IMR-90 (cell line): ENCODE measurements around the gene DPCD. TPM values are rescaled to one million over a fixed set of nuclear protein-coding genes. Genes with fewer than 3 reads are reported as not detected.

Source experiments
- ATAC-seq: fragments of 200-7000 bp; cut with Tn5 transposase; 2 replicates; pipeline ENCODE4 v1.9.1; 2020; ENCODE audit warnings: low read depth, mild to moderate bottlenecking, moderate library complexity
- BruUV-seq: library from RNA; stranded (reverse); fragments of 400-500 nt; replicated peaks from 2 replicates; lab custom pipeline; 2021; lab: Mats Ljungman, UMichigan
- CTCF ChIA-PET: fragments of 300-600 bp; formaldehyde crosslinking; extraction: SDS; loops from one replicate; lab custom pipeline; 2021; ENCODE audit warnings: antibody characterized with exemption; lab: Yijun Ruan, JAX
- POLR2A ChIA-PET: fragments of 300-600 bp; sonication (Branson Sonifier 250); formaldehyde crosslinking; loops from one replicate; lab custom pipeline; 2022; ENCODE audit warnings: antibody characterized with exemption; ENCODE audit not compliant: unreplicated experiment; lab: Charles Lee
- DNase-seq: peaks from one replicate; pipeline ENCODE4 v3.0.0; 2013
- H2AFZ ChIP-seq: replicated peaks from 2 replicates; pipeline ENCODE3; 2013; ENCODE audit warnings: low read length, mild to moderate bottlenecking; ENCODE audit not compliant: poor library complexity
- H2AK5ac ChIP-seq: 2 replicates; pipeline ENCODE4 v1.6.1; 2013; ENCODE audit warnings: low read depth, low read length, inconsistent platforms
- H2AK9ac ChIP-seq: replicated peaks from 2 replicates; pipeline ENCODE3; 2013; ENCODE audit warnings: mild to moderate bottlenecking, low read depth, low read length, moderate library complexity; ENCODE audit not compliant: poor library complexity
- H2BK120ac ChIP-seq: 2 replicates; pipeline ENCODE4 v1.6.1; 2013; ENCODE audit warnings: low read depth, low read length, inconsistent platforms
- H2BK15ac ChIP-seq: 3 replicates; pipeline ENCODE4 v1.6.1; 2013; ENCODE audit warnings: low read depth, low read length, inconsistent platforms
- H2BK20ac ChIP-seq: 2 replicates; pipeline ENCODE4 v1.6.1; 2013; ENCODE audit warnings: low read depth, mild to moderate bottlenecking, inconsistent platforms, low read length, moderate library complexity
- H2BK5ac ChIP-seq: 2 replicates; pipeline ENCODE4 v1.6.1; 2013; ENCODE audit warnings: mild to moderate bottlenecking, low read depth, low read length, inconsistent platforms; ENCODE audit not compliant: poor library complexity, severe bottlenecking
- H3K14ac ChIP-seq: replicated peaks from 2 replicates; pipeline ENCODE4 v1.6.1; 2013; ENCODE audit warnings: low read depth, low read length, inconsistent platforms
- H3K18ac ChIP-seq: 2 replicates; pipeline ENCODE4 v1.6.1; 2013; ENCODE audit warnings: low read depth, low read length, control low read depth
- H3K23ac ChIP-seq: 2 replicates; pipeline ENCODE4 v1.6.1; 2013; ENCODE audit warnings: low read depth, low read length, inconsistent platforms
- H3K27ac ChIP-seq: 2 replicates; pipeline ENCODE4 v1.5.1; 2013; ENCODE audit warnings: mild to moderate bottlenecking, control low read depth, low read length; ENCODE audit not compliant: insufficient read depth
- H3K27me3 ChIP-seq: 2 replicates; pipeline ENCODE4 v1.6.1; 2013; ENCODE audit warnings: low read length; ENCODE audit not compliant: control insufficient read depth, insufficient read depth
- H3K36me3 ChIP-seq: 2 replicates; pipeline ENCODE4 v1.6.1; 2013; ENCODE audit warnings: low read length, mixed read lengths; ENCODE audit not compliant: control insufficient read depth, insufficient read depth
- H3K4ac ChIP-seq: 2 replicates; pipeline ENCODE4 v1.6.1; 2013; ENCODE audit warnings: low read depth, low read length, inconsistent platforms
- H3K4me1 ChIP-seq: 2 replicates; pipeline ENCODE4 v1.6.1; 2013; ENCODE audit warnings: low read length, mixed read lengths; ENCODE audit not compliant: control insufficient read depth, insufficient read depth
- H3K4me2 ChIP-seq: 2 replicates; pipeline ENCODE4 v1.6.1; 2013; ENCODE audit warnings: low read depth, mild to moderate bottlenecking, control low read depth, low read length, moderate library complexity
- H3K4me3 ChIP-seq: 2 replicates; pipeline ENCODE4 v1.5.1; 2013; ENCODE audit warnings: low read depth, mild to moderate bottlenecking, control low read depth, low read length, moderate library complexity; ENCODE audit not compliant: insufficient read depth
- H3K56ac ChIP-seq: 2 replicates; pipeline ENCODE4 v1.6.1; 2013; ENCODE audit warnings: low read length, inconsistent platforms; ENCODE audit not compliant: insufficient read depth; ENCODE audit errors: extremely low read depth
- H3K79me1 ChIP-seq, 2 experiments: 2 replicates each; pipeline ENCODE4 v1.6.1; 2013; ENCODE audit warnings: low read length in 2 of 2, inconsistent platforms in 1 of 2, low read depth in 1 of 2
- H3K9ac ChIP-seq: 2 replicates; pipeline ENCODE4 v1.6.1; 2013; ENCODE audit warnings: low read depth, low read length, control low read depth
- H3K9me1 ChIP-seq: 2 replicates; pipeline ENCODE4 v1.6.1; 2013; ENCODE audit warnings: low read length, inconsistent platforms; ENCODE audit not compliant: insufficient read depth
- H3K9me3 ChIP-seq: 2 replicates; pipeline ENCODE4 v1.6.1; 2013; ENCODE audit warnings: low read length; ENCODE audit not compliant: control insufficient read depth, insufficient read depth
- H4K20me1 ChIP-seq: 2 replicates; pipeline ENCODE4 v1.6.1; 2013; ENCODE audit warnings: low read length, inconsistent platforms; ENCODE audit not compliant: insufficient read depth
- H4K5ac ChIP-seq: 2 replicates; pipeline ENCODE4 v1.6.1; 2013; ENCODE audit warnings: mild to moderate bottlenecking, low read depth, low read length, control low read depth
- H4K8ac ChIP-seq, 2 experiments: 2 replicates each; pipeline ENCODE4 v1.6.1; 2013; ENCODE audit warnings: low read depth in 2 of 2, low read length in 2 of 2, control low read depth in 1 of 2, inconsistent platforms in 1 of 2
- H4K91ac ChIP-seq: 2 replicates; pipeline ENCODE4 v1.6.1; 2013; ENCODE audit warnings: low read depth, low read length, inconsistent platforms; ENCODE audit not compliant: insufficient read depth
- BHLHE40 ChIP-seq: fragments of 150-350 bp; IDR thresholded peaks from 2 replicates; pipeline ENCODE4 v1.6.1; 2016; ENCODE audit warnings: mild to moderate bottlenecking, low read depth, low read length
- CEBPB ChIP-seq: IDR thresholded peaks from 2 replicates; pipeline ENCODE4 v1.6.1; 2012; ENCODE audit warnings: low read depth, low read length, improper control_type of control experiment
- CHD1 ChIP-seq: IDR thresholded peaks from 2 replicates; pipeline ENCODE4 v1.6.1; 2012; ENCODE audit warnings: low read depth, low read length, improper control_type of control experiment
- FOS ChIP-seq: fragments of 150-350 bp; IDR thresholded peaks from 2 replicates; pipeline ENCODE4 v1.6.1; 2016; ENCODE audit warnings: low read depth, low read length
- MAFK ChIP-seq: IDR thresholded peaks from 2 replicates; pipeline ENCODE4 v1.6.1; 2012; ENCODE audit warnings: low read depth, low read length, improper control_type of control experiment
- MAZ ChIP-seq: IDR thresholded peaks from 2 replicates; pipeline ENCODE4 v1.6.1; 2012; ENCODE audit warnings: low read depth, mild to moderate bottlenecking, low read length, improper control_type of control experiment, moderate library complexity, borderline replicate concordance
- MXI1 ChIP-seq: IDR thresholded peaks from 2 replicates; pipeline ENCODE4 v1.6.1; 2012; ENCODE audit warnings: low read depth, mild to moderate bottlenecking, low read length, moderate library complexity, borderline replicate concordance
- NFE2L2 ChIP-seq: fragments of 150-350 bp; IDR thresholded peaks from 2 replicates; pipeline ENCODE4 v1.6.1; 2016; ENCODE audit warnings: low read depth, mild to moderate bottlenecking, low read length
- POLR2A ChIP-seq: IDR thresholded peaks from 2 replicates; pipeline ENCODE4 v1.6.1; 2012; ENCODE audit warnings: mild to moderate bottlenecking, low read depth, low read length
- RAD21 ChIP-seq: IDR thresholded peaks from 2 replicates; pipeline ENCODE4 v1.6.1; 2012; ENCODE audit warnings: low read length, improper control_type of control experiment
- RCOR1 ChIP-seq: IDR thresholded peaks from 2 replicates; pipeline ENCODE4 v1.6.1; 2012; ENCODE audit warnings: mild to moderate bottlenecking, low read length, improper control_type of control experiment; ENCODE audit not compliant: insufficient replicate concordance
- RFX5 ChIP-seq: IDR thresholded peaks from 2 replicates; pipeline ENCODE4 v1.8.0; 2012; ENCODE audit warnings: low read depth, mild to moderate bottlenecking, low read length, moderate library complexity
- SMC3 ChIP-seq: fragments of 150-350 bp; IDR thresholded peaks from 2 replicates; pipeline ENCODE4 v1.6.1; 2016; ENCODE audit warnings: low read depth, mild to moderate bottlenecking, antibody characterized with exemption, low read length, moderate library complexity
- WGBS, 2 experiments: methylation state at CpG; one replicate each; pipeline versions ENCODE4 v1.1.5 to v1.1.7; 2013; ENCODE audit warnings: missing lambda C conversion rate in 2 of 2; ENCODE audit not compliant: insufficient read length in 1 of 2; ENCODE audit errors: extremely low coverage in 2 of 2; 5-methylcytosine and 5-hydroxymethylcytosine counted together
- dilution Hi-C: fragments of 300-500 bp; cut with HindIII; formaldehyde crosslinking; loops from one replicate; pipeline ENCODE4 v1.14.3; 2018; ENCODE audit warnings: low sequenced_read_pairs; ENCODE audit not compliant: unreplicated experiment
- in situ Hi-C: fragments of 300-500 bp; cut with MboI; formaldehyde crosslinking; loops from 3 replicates; pipeline ENCODE4 v1.14.3; 2019; ENCODE audit warnings: low sequenced_read_pairs, inconsistent platforms, mixed read lengths
- intact Hi-C: fragments of 100-400 bp; cut with micrococcal nuclease; formaldehyde crosslinking; loops from 2 replicates; pipeline ENCODE4 v1.10.0; 2022
- polyA plus RNA-seq, 3 experiments: library from polyadenylated mRNA; depleted of rRNA; stranded (reverse); fragments of >200 nt; gene quantifications; 2 replicates each; pipeline ENCODE4 v1.2.3, GENCODE V29; 2012; ENCODE audit warnings: low replicate concordance in 1 of 3
- total RNA-seq: library from RNA; depleted of rRNA; stranded (reverse); fragments of >200 nt; gene quantifications from 2 replicates; pipeline ENCODE4 v1.2.3, GENCODE V29; 2012
- TF ChIP-seq, protein P1 (sequence below): fragments of 150-350 bp; IDR thresholded peaks from 2 replicates; pipeline ENCODE4 v1.6.1; 2016; ENCODE audit warnings: low read depth, mild to moderate bottlenecking, low read length, moderate library complexity, borderline replicate concordance
- TF ChIP-seq, protein P2 (sequence below): conservative IDR thresholded peaks from 2 replicates; pipeline ENCODE4 v1.5.1; 2012; ENCODE audit warnings: mild to moderate bottlenecking, low read depth, low read length, improper control_type of control experiment
- TF ChIP-seq, protein P3 (sequence below): fragments of 150-350 bp; IDR thresholded peaks from 2 replicates; pipeline ENCODE4 v1.6.1; 2017; ENCODE audit warnings: mild to moderate bottlenecking, antibody characterized with exemption, low read length, low read depth

DPCD gene
- total and polyA plus RNA-seq, 2 of the 4 experiments (the other 2 are of a cell fraction), result 59.1 to 73.7 TPM

DNA sequence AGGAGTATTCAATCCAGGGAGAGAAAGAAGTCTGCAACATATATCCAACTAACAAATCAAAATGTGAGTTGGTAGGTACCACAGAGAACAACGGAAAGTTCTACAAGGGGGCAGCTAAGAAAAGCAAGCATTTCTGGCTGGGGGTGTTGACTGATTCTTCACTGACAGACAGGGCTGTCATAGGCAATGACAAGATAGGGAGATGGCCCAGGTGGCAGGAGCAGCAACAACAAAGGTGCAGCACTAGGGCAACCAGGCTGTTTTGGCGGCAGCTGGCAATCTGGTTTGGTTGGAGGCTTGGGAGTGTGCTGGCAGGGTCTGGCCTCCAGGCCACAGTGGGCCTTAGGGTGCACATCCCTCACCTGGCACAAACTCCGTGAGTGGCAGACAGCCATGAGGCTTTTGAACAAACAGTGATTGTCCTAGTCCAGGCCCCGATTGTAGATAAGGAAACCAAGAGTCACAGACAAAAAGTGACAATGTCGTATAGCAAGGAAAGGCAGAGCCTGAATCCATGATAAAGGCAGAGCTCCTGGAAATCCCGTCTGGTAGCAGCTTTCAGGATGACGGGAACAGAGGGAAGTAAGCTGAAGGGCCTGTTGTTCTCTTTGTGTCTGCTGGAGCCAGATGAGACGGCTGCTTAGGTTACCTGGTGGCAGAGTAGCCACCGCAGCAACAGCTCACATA is 28.4 kb downstream of the DPCD start:
- ChIA-PET POLR2A (no interaction called here), CTCF (no interaction called here)
- Histone ChIP-seq H2AK9ac (no peak overlapping the region), H4K91ac (no peak overlapping the region), H4K8ac (no peak overlapping the region), H2BK120ac (no peak overlapping the region), H2BK5ac (no peak overlapping the region), H3K18ac (no peak overlapping the region), H3K4me1 (0 out of 2 replicates have a peak, but pooled peaks cover 3% of the 10 kb centered on the region), H4K5ac (no peak overlapping the region), H3K4ac (no peak overlapping the region), H2BK15ac (no peak overlapping the region), H3K4me3 (no peak overlapping the region), H3K9ac (no peak overlapping the region), H3K9me1 (peaks cover 7% of the 10 kb centered on the region), H3K27ac (no peak overlapping the region), H2AK5ac (no peak overlapping the region), H3K56ac (no peak overlapping the region), H3K27me3 (no peaks in the 10 kb centered on the region), H3K23ac (no peak overlapping the region), H4K20me1 (no peaks in the 10 kb centered on the region), H3K36me3 (peaks cover 13% of the 10 kb centered on the region; the same call in 1 of the 2 replicates), H2BK20ac (no peak overlapping the region), H3K9me3 (no peaks in the 10 kb centered on the region), H2AFZ (no peak overlapping the region), H3K4me2 (no peak overlapping the region), H3K14ac (no peak overlapping the region), H3K79me1 (no peaks in the 10 kb centered on the region)
- intact Hi-C loops, result no loop called here
- no TSS peak for BruUV-seq
- whole genome bisulfite sequencing, 2 experiments, result 75% methylated on average over 2 of the region's 9 CpGs; no CpG with 5 or more reads in 1 of the 2 experiments
- dilution Hi-C loops, result no loop called here
- in situ Hi-C loops, result no loop called here
- no peak for ATAC-seq
- no peak for DNase-seq
- TF ChIP-seq, protein P1, sequence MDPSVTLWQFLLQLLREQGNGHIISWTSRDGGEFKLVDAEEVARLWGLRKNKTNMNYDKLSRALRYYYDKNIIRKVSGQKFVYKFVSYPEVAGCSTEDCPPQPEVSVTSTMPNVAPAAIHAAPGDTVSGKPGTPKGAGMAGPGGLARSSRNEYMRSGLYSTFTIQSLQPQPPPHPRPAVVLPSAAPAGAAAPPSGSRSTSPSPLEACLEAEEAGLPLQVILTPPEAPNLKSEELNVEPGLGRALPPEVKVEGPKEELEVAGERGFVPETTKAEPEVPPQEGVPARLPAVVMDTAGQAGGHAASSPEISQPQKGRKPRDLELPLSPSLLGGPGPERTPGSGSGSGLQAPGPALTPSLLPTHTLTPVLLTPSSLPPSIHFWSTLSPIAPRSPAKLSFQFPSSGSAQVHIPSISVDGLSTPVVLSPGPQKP, result no peak
- TF ChIP-seq BHLHE40 (no peak), MAZ (no peak), RAD21 (no peak), FOS (no peak), RCOR1 (no peak), CEBPB (no peak), MXI1 (no peak), SMC3 (no peak), NFE2L2 (no peak), POLR2A (no peak), RFX5 (no peak), MAFK (no peak), CHD1 (no peak)
- TF ChIP-seq, protein P2, sequence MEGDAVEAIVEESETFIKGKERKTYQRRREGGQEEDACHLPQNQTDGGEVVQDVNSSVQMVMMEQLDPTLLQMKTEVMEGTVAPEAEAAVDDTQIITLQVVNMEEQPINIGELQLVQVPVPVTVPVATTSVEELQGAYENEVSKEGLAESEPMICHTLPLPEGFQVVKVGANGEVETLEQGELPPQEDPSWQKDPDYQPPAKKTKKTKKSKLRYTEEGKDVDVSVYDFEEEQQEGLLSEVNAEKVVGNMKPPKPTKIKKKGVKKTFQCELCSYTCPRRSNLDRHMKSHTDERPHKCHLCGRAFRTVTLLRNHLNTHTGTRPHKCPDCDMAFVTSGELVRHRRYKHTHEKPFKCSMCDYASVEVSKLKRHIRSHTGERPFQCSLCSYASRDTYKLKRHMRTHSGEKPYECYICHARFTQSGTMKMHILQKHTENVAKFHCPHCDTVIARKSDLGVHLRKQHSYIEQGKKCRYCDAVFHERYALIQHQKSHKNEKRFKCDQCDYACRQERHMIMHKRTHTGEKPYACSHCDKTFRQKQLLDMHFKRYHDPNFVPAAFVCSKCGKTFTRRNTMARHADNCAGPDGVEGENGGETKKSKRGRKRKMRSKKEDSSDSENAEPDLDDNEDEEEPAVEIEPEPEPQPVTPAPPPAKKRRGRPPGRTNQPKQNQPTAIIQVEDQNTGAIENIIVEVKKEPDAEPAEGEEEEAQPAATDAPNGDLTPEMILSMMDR, result no peak
- TF ChIP-seq, protein P3, sequence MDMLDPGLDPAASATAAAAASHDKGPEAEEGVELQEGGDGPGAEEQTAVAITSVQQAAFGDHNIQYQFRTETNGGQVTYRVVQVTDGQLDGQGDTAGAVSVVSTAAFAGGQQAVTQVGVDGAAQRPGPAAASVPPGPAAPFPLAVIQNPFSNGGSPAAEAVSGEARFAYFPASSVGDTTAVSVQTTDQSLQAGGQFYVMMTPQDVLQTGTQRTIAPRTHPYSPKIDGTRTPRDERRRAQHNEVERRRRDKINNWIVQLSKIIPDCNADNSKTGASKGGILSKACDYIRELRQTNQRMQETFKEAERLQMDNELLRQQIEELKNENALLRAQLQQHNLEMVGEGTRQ, result no peak
